MG63 (cell line): ENCODE results near the gene TVP23B. TPM values are rescaled to one million over a fixed set of nuclear protein-coding genes. Genes with fewer than 3 reads are reported as not detected.
A peak's percentile ranks its signal among the peaks of the same experiment; 100 is the strongest.
"Not testable (repeated sequence)": the region's sequence is repeated elsewhere in the genome, so short reads cannot be mapped to it uniquely, and the experiment has no call there.

ENCODE experiments used
- DNase-seq: peaks from one replicate; pipeline ENCODE4 v3.0.0-alpha.2; 2020
- H3K27me3 ChIP-seq: fragments of 250-450 bp; sonication (Bioruptor Pico); 2 replicates; pipeline ENCODE4 v1.5.1; 2020; ENCODE audit warnings: mild to moderate bottlenecking, moderate library complexity
- H3K36me3 ChIP-seq: fragments of 250-450 bp; sonication (Bioruptor Pico); 2 replicates; pipeline ENCODE4 v1.5.1; 2020; ENCODE audit warnings: mild to moderate bottlenecking, moderate library complexity
- H3K4me3 ChIP-seq: fragments of 250-450 bp; sonication (Bioruptor Pico); 2 replicates; pipeline ENCODE4 v1.5.1; 2020; ENCODE audit warnings: mild to moderate bottlenecking, moderate library complexity
- H3K9me3 ChIP-seq: fragments of 250-450 bp; sonication (Bioruptor Pico); 2 replicates; pipeline ENCODE4 v1.5.1; 2020; ENCODE audit warnings: mild to moderate bottlenecking, moderate library complexity
- total RNA-seq: library from RNA; depleted of rRNA; stranded (reverse); fragments of >200 nt; shearing (Covaris generic); gene quantifications from 2 replicates; pipeline ENCODE4 v1.2.3, GENCODE V29; 2014; ENCODE audit warnings: low replicate concordance; rRNA removed

The TVP23B gene
- 40.0 and 47.0 TPM in 2 replicates for total RNA-seq

DNA sequence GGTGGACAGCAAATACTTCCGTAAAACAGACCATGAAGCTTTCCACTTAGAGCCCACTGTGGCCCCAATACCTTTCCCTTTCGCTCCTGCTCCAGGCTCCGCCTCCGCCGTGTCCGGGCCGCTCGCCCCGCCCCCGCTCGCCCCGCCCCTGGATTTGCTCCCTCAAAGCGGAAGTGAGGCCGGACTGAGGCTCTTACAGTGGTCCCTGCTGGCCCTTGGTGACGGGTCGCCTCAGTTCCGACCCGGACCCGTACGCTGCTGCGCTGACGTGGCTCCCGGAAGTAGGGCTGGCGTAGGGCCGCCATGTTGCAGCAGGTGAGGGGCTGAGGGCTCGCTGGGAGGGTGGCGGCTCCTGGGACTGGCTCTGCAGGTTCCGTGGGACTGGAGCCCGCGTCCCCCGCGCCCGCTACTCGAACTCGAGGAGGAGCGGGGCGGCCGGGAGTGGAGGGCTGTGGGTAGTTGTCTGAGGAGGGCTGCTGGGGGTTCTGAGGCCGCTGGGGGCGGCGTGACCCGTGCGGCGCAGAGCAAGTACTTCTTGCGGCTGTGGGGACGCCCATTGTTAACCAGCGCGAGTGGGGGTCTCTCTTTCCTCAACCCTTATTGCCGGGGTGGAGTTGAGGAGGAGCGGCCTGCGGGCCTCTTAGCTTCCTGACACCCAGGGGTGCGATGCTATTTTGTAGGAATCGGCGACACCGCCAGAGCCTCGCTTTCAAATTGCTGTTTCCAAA, at the start of gene TVP23B:
TVP23B (plus strand) TSS at position 193 of the 728 bp plus-strand sequence; CDS start at position 304, 111 bp downstream.
- not testable (repeated sequence) for H3K27me3 ChIP-seq, H3K9me3 ChIP-seq, H3K36me3 ChIP-seq
- peak within 1 kb of the TSS; percentile 59 for H3K4me3 ChIP-seq
- peak; percentile 92 for DNase-seq

DNA sequence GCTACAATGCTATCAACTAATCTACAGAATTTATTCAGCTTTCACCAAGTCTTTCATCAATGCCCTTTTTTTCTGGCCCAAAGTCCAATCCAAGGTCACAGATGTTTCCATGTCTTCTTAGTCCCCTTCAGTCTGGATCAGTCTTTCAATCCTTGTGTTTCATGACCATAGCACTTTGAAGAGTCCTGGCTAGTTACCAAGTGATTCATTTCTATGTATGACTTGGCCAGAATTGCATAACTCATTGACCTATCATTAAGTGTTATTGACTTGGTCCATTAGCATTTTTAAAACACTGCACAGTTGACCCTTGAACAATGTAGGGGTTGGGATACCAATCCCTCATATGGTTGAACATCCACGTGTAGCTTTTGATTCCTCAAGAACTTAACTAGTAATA, 48.5 kb upstream of the TVP23B start:
- not testable (repeated sequence) for H3K4me3 ChIP-seq, DNase-seq, H3K36me3 ChIP-seq, H3K27me3 ChIP-seq, H3K9me3 ChIP-seq

DNA sequence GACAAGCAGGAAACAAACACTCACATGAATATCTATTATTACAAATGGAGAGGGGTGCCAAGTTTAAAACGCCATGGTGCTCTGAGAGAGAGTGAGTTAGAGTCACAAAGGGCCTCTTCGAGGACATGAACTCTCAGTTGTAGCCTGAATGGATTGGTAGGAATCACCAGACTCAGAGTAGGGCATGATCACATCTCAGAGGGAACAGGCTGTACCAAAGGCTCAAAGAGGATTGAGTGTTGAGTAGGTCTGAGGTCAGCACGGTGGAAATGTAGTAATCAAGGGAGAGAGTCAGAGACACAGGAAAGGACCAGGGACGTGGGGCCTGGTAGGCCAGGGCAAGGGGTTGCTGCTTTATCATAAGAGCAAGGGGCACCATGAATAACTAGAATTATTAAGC, 47.6 kb upstream of the TVP23B start:
- not testable (repeated sequence) for H3K27me3 ChIP-seq, H3K9me3 ChIP-seq, H3K36me3 ChIP-seq, DNase-seq, H3K4me3 ChIP-seq

DNA sequence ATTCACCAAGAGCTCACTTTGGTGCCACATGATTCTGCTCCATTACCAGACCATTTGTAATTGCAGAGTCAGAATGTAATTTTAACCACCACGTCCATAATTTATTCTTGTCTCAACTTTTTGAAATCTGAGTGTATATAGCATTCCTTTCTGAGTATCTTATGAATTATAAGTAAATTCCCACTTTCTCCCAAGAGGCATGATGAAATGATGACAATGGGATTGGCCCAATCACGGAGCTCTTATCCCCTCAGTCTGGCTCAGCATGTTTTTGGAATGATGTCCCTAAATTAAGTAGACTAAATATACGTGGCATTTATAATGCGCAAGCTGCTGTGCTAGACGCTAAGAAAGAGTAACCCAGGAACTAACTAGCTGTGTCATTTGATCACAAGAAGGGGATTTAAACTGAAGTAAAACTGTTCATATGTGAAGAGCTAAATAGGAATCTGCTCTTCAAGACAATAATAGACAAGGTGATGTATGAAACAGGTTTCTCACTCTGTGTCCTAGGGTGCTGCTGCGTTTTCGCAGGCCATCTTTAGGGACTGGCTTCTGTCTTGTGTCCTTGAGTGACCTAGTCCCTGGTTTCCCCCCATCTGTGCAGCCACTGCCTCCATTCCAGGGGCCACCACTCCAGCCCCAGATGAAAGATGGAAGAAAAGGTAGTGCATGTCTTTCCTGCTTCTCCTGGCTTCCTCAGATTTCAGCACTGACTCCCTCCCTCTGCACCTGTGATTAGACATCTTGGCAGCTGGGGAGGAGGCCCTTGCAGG, 41.2 kb upstream of the TVP23B start:
- not testable (repeated sequence) for H3K36me3 ChIP-seq, H3K4me3 ChIP-seq, H3K27me3 ChIP-seq, DNase-seq, H3K9me3 ChIP-seq

DNA sequence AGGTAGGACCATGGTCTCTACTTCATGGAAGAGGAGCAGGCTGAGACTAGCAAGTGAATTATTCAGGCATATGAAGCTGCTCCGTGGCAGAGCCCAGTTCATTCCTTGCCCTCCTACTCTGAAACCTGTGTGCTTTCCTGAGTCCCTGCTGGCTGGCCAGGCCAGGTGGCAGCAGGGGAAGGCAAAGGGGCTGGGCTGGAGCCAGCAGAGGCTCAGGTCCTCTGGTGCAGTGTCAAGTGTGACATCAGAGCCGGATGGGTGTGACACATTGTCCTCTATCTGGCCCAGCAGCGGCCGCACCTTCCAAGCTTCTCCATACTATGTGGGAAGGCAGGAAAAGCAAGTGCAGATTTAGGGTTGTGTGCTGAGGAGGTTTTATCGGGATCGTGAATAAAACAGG, 39.8 kb upstream of the TVP23B start:
- H3K4me3 ChIP-seq, H3K27me3 ChIP-seq, H3K9me3 ChIP-seq, DNase-seq, H3K36me3 ChIP-seq: not testable (repeated sequence)

DNA sequence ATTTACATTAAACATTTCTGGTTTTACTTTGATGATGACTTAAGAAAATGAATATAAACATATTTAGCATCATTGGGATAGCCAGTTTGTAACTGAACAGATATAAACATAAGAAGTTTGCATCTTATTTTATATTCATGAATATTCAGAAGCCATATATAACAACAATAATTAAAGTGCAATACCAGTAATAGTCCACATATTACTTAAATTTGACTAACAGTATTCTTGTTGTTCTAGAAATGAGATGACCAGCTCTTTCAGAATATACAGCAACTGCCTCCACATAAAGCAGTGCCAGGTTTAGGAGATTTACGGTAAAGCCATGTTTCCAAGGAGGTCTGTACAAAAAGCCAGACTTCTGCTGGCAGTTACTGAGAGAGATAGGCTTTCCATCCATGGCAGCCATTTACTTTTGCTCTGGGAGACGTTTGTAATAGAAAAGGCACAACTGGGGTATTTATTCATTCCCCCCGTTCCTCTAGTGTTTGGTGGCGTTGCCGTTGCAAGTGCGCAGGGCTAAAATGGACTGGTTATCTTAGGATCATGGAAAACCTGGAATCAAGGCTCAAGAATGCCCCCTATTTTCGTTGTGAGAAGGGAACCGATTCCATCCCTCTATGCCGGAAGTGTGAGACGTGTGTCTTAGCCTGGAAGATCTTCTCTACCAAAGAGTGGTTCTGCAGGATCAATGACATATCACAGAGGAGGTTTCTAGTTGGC, 37.1 kb upstream of the TVP23B start, which contains the start of gene FBXW10:
FBXW10 (plus strand) TSS at position 356 of the 723 bp plus-strand sequence; CDS start at position 547, 191 bp downstream.
- not testable (repeated sequence) for DNase-seq, H3K36me3 ChIP-seq, H3K9me3 ChIP-seq, H3K27me3 ChIP-seq, H3K4me3 ChIP-seq

DNA sequence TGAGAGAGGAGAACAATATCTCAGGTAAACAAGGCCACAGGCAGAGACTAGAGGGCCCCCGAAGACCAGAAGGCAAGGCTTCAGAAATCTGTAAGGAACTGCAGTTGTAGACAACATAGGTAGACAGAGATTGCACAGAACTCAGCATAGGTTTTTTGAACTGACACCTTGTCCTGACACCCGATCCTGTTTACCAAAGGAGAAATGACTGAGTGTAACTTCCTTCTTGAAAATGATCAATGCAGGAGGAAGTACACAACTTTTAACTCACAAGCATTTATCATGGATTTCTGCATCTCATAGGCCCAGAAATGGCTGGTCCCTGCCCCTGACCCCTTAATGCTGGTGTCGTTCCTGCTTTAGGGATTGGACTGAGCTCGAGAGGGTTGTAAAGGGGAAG, 36.3 kb upstream of the TVP23B start:
- H3K4me3 ChIP-seq, H3K36me3 ChIP-seq, H3K27me3 ChIP-seq, H3K9me3 ChIP-seq, DNase-seq: not testable (repeated sequence)

DNA sequence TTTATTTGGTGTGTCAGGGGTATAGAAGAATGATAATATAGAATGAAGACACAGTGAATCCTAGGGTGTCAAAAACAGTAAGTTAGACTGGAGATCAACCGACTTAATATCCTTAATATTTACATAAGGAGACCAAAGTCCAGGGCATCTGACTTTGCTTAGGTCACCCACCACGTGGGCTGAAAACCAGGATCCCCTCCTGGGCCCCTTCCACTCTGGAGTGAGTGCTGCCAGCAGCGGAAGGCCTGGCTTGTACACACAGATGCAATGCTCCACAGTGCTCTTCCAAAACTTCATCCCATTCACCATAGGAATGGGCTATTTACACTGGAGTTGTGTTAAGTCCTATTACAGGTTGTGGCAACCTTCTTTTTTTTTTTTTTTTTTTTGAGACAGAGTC, 34.4 kb upstream of the TVP23B start:
- H3K9me3 ChIP-seq, H3K27me3 ChIP-seq, H3K4me3 ChIP-seq, DNase-seq, H3K36me3 ChIP-seq: not testable (repeated sequence)

DNA sequence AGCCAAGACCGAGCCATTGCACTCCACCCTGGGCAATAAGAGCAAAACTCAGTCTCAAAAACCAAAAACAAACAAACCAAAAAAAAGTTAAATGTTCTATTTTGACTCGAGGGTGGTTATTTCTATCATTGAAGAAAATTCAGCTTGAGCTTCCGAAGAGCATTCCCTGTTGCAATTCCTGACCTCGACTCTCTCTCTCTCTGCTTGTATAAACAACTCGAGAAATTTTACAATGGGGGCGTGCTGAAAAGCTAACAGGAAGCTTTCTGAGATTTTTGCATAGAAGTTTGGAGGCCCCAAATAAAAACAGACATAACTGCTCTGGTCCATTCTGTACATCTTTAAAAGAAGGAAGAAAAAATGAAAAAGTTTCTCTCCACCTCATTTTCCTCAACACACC, 33.5 kb upstream of the TVP23B start:
- not testable (repeated sequence) for H3K4me3 ChIP-seq, H3K36me3 ChIP-seq, DNase-seq, H3K9me3 ChIP-seq, H3K27me3 ChIP-seq

DNA sequence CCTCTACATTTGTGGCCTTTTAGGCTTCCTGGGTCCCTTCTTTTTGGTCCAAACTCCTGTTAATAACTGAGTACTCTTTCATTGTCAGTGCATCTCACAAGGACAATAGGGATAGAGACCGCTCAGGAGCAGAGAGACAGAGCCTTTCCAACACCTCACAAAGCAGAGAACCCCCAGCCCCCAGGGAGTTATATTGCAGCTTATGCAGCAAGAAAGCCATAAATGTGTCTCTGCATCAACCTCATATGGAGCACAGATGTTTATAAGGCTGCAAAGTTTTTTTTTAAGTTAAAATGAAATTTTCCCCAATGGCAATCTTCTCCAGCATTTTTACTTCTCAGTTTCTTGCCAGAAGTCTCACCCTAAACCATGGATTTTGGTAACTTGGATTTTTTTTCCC, 30.7 kb upstream of the TVP23B start:
- not testable (repeated sequence) for DNase-seq, H3K27me3 ChIP-seq, H3K9me3 ChIP-seq, H3K4me3 ChIP-seq, H3K36me3 ChIP-seq

DNA sequence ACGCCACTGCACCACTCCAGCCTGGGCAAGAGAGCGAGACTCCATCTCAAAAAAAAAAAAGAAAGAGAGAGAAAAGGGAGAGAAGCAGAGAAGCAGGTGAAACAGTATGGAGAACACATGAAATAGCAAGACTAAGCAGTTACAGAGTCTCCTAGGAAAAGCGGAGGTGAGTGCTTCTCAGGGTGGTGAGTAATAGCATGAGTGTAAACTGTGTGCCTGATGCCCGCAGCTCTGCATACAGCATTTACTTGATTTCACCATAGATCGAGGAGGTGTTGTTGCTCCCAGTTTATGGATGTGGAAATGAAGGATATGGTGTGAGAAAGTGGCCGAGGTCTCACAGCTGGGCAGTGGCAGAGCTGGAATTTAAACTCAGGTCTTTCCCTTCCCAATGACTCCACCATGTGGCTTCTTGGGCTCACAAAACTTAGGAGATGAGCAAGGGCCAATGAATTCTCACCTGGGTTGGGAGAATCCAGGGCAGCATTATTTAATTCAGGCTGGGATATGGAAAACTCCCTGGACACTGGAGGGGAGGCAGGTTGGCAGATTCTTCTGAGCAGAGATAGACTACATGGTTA, 27.1 kb upstream of the TVP23B start:
- not testable (repeated sequence) for DNase-seq, H3K27me3 ChIP-seq, H3K9me3 ChIP-seq, H3K4me3 ChIP-seq, H3K36me3 ChIP-seq

DNA sequence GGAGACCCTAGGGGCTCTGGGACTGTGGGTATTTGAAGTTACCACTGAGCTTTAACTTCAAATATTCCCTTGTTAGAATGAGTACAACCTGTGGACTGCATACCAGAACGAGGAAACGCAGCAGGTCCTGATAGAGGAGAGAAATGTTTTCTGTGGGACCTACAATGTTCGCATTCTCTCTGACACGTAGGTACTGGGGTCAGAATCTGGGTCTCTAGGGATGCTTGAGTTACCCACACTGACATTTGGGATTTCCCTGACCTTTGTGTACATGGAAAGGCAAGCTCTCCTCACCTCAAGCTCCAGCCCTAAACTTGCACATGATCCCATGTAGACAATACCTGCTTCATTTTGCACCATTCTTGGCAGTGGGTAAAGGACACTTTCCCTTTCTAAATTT, 25.0 kb upstream of the TVP23B start:
- not testable (repeated sequence) for H3K4me3 ChIP-seq

DNA sequence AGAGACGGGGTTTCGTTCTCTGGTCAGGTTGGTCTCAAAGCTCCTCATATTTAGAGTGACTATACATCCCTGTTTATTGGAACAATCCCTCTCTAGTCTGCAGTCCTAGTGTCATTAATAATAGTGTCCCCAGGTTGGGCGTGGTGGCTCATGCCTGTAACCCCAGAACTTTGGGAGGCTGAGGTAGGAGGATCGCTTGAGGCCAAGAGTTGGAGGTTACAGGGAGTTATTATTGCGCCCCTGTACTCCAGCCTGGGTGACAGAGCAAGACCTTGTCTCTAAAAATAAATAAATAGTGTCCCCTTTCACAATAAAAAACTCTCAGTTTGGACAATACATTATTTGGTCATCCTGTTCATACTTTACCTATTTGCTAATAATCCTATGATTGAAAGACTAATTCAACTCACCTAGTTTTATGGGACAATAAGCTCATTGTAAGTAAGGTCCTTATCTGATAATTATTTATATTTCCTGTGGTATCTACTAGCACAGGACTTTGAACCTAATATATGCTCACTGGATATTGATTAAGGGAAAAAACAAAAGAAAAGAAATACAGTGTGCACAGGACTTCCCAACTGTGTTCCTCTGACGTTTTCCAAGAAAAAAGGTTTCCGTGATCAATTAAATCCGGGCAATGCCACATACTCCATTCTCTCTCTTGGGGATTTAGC, 23.5 kb upstream of the TVP23B start:
- H3K4me3 ChIP-seq, H3K36me3 ChIP-seq, DNase-seq, H3K27me3 ChIP-seq, H3K9me3 ChIP-seq: not testable (repeated sequence)

More for the DNA sequence above, 25.0 kb upstream of the TVP23B start:
- DNase-seq, H3K27me3 ChIP-seq, H3K9me3 ChIP-seq, H3K36me3 ChIP-seq: not testable (repeated sequence)

DNA sequence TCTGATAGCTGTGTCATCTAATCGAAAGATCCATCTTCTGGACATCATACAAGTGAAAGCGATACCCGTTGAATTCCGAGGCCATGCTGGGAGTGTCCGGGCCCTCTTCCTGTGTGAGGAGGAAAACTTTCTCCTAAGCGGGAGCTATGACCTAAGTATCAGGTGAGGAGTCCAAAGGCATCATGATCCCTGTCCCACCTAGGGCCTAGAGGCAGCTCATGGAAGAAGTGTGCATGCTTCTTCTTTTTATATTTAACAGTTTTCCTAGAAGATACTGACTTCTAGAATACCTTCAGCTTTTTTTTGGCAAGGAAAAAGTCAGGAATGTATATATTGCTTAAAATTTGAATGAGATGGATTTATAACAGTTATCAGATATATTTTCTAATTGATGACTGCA, 22.6 kb upstream of the TVP23B start:
- not testable (repeated sequence) for H3K9me3 ChIP-seq, DNase-seq, H3K36me3 ChIP-seq, H3K4me3 ChIP-seq, H3K27me3 ChIP-seq

DNA sequence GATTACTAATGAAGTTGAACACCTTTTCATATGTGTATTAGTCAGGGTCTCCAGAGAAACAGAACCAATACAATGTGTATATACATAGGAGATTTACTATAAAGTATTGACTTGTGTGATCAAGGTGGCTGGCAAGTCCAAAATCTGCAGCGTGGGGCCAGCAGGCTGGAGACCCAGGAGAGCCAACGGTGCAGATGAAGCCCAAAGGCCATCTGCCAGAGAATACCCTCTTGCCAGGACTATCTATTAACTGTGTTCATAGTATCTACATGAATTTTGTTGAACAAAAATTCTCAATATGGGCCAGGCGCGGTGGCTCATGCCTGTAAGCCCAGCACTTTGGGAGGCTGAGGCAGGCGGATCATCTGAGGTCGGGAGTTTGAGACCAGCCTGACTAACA, 20.8 kb upstream of the TVP23B start:
- not testable (repeated sequence) for H3K36me3 ChIP-seq, H3K9me3 ChIP-seq, H3K27me3 ChIP-seq, H3K4me3 ChIP-seq, DNase-seq

DNA sequence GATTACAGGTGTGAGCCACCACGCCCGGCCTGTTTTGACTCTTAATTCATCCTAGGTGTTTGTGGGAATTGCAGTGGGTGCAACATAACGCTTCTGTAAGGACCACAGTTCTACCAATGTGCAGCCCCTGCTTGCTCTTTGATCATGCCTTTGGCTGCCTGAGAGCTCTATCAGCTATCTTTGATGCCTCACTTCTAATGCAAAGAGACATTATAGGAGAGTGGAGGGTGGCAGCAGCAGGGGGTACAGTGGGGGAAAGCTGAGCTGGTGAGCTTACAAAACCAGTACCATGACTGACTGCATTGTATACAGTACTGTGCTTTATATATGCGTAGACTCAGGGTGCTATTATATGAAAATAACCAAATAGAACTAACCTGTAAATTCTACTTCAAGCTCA, 10.4 kb upstream of the TVP23B start:
- not testable (repeated sequence) for DNase-seq, H3K27me3 ChIP-seq, H3K4me3 ChIP-seq, H3K9me3 ChIP-seq, H3K36me3 ChIP-seq

DNA sequence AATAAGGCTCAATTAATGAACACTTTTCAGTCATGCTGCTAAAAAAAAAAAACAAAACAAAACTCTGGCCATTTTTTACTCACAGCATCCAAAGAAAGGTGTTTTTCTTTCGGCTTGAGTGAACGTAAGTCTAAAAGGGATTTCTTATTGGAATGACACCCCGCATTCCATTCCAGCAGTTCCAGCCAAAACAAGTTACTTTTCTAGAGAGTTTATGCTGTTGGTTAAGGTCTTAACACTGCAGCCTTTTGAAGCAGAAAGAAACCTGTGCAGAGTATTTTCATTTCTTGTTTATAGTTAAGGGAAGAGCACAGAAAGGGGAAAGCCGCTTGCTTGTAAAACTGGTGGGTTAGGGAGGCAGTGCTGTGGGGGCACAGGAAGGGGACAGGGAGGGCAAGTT, 9.9 kb upstream of the TVP23B start:
- not testable (repeated sequence) for H3K4me3 ChIP-seq, H3K27me3 ChIP-seq, H3K9me3 ChIP-seq, H3K36me3 ChIP-seq, DNase-seq
